ENCODE measurements around the gene TAS2R41. TPM values are rescaled to one million over a fixed set of nuclear protein-coding genes. Genes with fewer than 3 reads are reported as not detected.
A peak's percentile ranks its signal among the peaks of the same experiment; 100 is the strongest.

Gene TAS2R41
- total and polyA plus RNA-seq, 2 of the 4 experiments (the other 2 are of a cell fraction) = not detected

DNA sequence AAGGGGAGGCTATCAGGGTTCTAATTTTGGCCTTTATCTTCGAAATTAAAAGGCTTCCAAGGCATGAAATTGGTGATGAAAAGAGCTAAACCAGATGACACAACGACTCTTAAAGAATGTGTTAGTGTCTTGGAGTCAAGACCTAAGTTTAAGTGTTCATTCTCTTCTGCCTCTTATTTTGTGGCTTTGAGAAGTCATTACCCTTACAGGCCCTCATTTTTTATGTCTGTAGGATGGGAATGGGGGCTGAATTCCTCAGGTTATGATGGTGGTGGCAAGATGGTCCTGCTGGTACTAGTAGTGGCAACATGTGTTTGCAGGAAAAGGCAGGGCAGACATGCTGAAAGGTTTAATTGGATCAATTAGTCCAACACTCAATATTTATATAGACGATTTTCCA is 19.0 kb upstream of the TAS2R41 start:
- POLR2A ChIA-PET (ENCODE audit: unreplicated experiment) = no interaction called here
- Histone ChIP-seq H2AK5ac (ENCODE audit: low read depth, low read length) (peak overlapping the region; percentile 72; the same call in 1 of the 2 replicates), H3K56ac (ENCODE audit: extremely low read depth, insufficient read depth, low read length) (0 out of 2 replicates have a peak overlapping the region, but pooled peaks have one; percentile 9), H3K9ac (ENCODE audit: low read depth, low read length) (no peak overlapping the region), H3K27me3 (ENCODE audit: control insufficient read depth, insufficient read depth, low read length) (no peaks in the 10 kb centered on the region), H2AFZ (replicated peaks; ENCODE audit: low read length, poor library complexity) (peak overlapping the region; percentile 71), H4K8ac (ENCODE audit: low read depth in 2 of 2, low read length in 2 of 2) (peak overlapping the region; percentile 79 to 85; a peak in 3 of 4 replicates), H2BK120ac (ENCODE audit: low read depth, low read length) (peak overlapping the region; percentile 92), H4K20me1 (ENCODE audit: insufficient read depth, low read length) (no peaks in the 10 kb centered on the region; the same call in 1 of the 2 replicates), H3K4ac (ENCODE audit: low read depth, low read length) (peak overlapping the region; percentile 68; the same call in 1 of the 2 replicates), H4K91ac (ENCODE audit: insufficient read depth, low read depth, low read length) (peak overlapping the region; percentile 61), H3K4me1 (ENCODE audit: control insufficient read depth, insufficient read depth, low read length) (peaks cover 14% of the 10 kb centered on the region), H3K27ac (ENCODE audit: insufficient read depth, low read length) (no peak overlapping the region), H2BK5ac (ENCODE audit: low read depth, low read length, poor library complexity, severe bottlenecking) (peak overlapping the region; percentile 79), H2AK9ac (replicated peaks; ENCODE audit: low read depth, low read length, poor library complexity) (no peak overlapping the region), H3K18ac (ENCODE audit: low read depth, low read length) (peak overlapping the region; percentile 54; the same call in 1 of the 2 replicates), H3K9me1 (ENCODE audit: insufficient read depth, low read length) (peaks cover 8% of the 10 kb centered on the region), H3K36me3 (ENCODE audit: control insufficient read depth, insufficient read depth, low read length) (no peaks in the 10 kb centered on the region), H4K5ac (ENCODE audit: low read depth, low read length) (peak overlapping the region; percentile 23; the same call in 1 of the 2 replicates), H2BK20ac (ENCODE audit: low read depth, low read length) (peak overlapping the region; percentile 77), H3K4me2 (ENCODE audit: low read depth, low read length) (0 out of 2 replicates have a peak overlapping the region, but pooled peaks have one; percentile 20), H3K14ac (replicated peaks; ENCODE audit: low read depth, low read length) (peak overlapping the region; percentile 46), H2BK15ac (ENCODE audit: low read depth, low read length) (peak overlapping the region; percentile 79; the same call in 1 of the 3 replicates), H3K79me1 (ENCODE audit: low read depth in 1 of 2, low read length in 2 of 2) (no peaks in the 10 kb centered on the region), H3K9me3 (ENCODE audit: control insufficient read depth, insufficient read depth, low read length) (no peaks in the 10 kb centered on the region; the same call in 1 of the 2 replicates), H3K4me3 (ENCODE audit: insufficient read depth, low read depth, low read length) (no peak overlapping the region), H3K23ac (ENCODE audit: low read depth, low read length) (no peak overlapping the region)
- DNase-seq = no peak
- ATAC-seq (ENCODE audit: low read depth) = no peak
- dilution Hi-C loops (cut with HindIII; ENCODE audit: low sequenced_read_pairs, unreplicated experiment) (no loop called here), in situ Hi-C loops (cut with MboI; ENCODE audit: low sequenced_read_pairs) (no loop called here), intact Hi-C loops (cut with micrococcal nuclease) (no loop called here)
- CTCF ChIA-PET = interaction anchor here (0.6 kb wide), 1 partner anchor 28 kb away, joined by 3 read pairs; no protein-coding TSS in a partner anchor
- no CpG with 5 or more reads among the region's 3 CpGs for WGBS, 2 experiments (ENCODE audit: extremely low coverage in 2 of 2, insufficient read length in 1 of 2)
- TF ChIP-seq, protein P1, sequence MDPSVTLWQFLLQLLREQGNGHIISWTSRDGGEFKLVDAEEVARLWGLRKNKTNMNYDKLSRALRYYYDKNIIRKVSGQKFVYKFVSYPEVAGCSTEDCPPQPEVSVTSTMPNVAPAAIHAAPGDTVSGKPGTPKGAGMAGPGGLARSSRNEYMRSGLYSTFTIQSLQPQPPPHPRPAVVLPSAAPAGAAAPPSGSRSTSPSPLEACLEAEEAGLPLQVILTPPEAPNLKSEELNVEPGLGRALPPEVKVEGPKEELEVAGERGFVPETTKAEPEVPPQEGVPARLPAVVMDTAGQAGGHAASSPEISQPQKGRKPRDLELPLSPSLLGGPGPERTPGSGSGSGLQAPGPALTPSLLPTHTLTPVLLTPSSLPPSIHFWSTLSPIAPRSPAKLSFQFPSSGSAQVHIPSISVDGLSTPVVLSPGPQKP (IDR thresholded peaks at IDR 0.05; ENCODE audit: borderline replicate concordance, low read depth, low read length) = no peak
- TF ChIP-seq CEBPB (IDR thresholded peaks at IDR 0.05; ENCODE audit: low read depth, low read length) = no peak
- TF ChIP-seq MAFK (IDR thresholded peaks at IDR 0.05; ENCODE audit: low read depth, low read length) = no peak
- TF ChIP-seq MXI1 (IDR thresholded peaks at IDR 0.05; ENCODE audit: borderline replicate concordance, low read depth, low read length) = no peak
- no peak for TF ChIP-seq MAZ (IDR thresholded peaks at IDR 0.05; ENCODE audit: borderline replicate concordance, low read depth, low read length)
- no peak for TF ChIP-seq POLR2A (IDR thresholded peaks at IDR 0.05; ENCODE audit: low read depth, low read length)
- BruUV-seq (replicated peaks) = no TSS peak

Data from IMR-90 (cell line).